Skin epidermis (tissue), 12 donors: Measurements from ENCODE around the gene TARBP2.

Source experiments
- H3K27ac ChIP-seq, 21 experiments: fragments of 200-600 bp; sonication (generic) in 11 of 21; one replicate each; pipeline ENCODE4 v1.5.0; 2020; ENCODE audit warnings: mild to moderate bottlenecking in 3 of 21, inconsistent platforms in 2 of 21, moderate library complexity in 2 of 21
- H3K4me3 ChIP-seq, 7 experiments: fragments of 200-600 bp; sonication (generic) in 2 of 7; one replicate each; pipeline ENCODE4 v1.5.0; 2020; ENCODE audit warnings: inconsistent platforms in 2 of 7, mild to moderate bottlenecking in 2 of 7, moderate library complexity in 1 of 7

Gene TARBP2

DNA sequence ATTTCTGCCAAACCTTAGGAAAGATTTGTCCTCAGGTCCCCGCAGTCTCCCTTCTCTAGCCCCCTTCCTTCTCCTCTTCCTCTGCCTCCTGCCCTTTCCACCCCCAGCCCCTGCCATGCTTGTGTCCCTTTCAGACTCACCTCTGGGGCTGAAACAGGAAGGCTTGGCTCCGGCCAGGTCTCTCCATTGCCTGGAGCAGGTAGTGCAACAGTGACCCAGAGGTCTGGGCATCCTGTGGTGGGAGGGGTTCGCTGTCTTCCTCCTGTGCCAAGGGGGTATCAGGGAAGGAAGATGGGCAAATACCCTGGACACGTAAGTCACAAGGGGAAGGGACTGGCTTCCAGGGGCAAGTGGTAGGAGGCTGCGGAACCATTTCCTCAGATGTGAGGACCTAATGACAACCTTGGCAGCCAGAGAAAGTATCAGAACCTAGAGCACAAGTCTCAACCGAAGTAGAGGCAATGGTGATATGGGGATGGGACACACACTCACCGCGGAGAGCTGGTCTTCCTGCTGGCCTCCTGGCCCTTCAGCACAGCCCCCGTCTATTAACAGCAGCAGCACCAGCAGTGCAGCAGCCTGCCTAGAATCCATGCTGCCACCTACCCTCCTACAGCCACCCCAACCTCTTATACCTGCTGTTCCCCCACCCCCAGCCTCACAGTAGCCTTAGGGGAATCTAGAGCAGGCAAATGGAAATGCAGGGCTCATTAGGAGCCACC lies 6.0 kb downstream of the TARBP2 start, which contains the start of gene NPFF:
Gene NPFF (minus strand): TSS at position 604 of the 722 bp plus-strand sequence. CDS start 10 bp downstream, at position 594.
- H3K27ac ChIP-seq, result peak within 1 kb of the TSS in 5 of 21 experiments; percentile 5 to 26 (median 15)
- no peak within 1 kb of the TSS for H3K4me3 ChIP-seq

GRCh38 chr12:53507603-53507885 lies 6.5 kb downstream of the TARBP2 start:
- H3K4me3 ChIP-seq, result no peak overlapping the region
- H3K27ac ChIP-seq, result peak overlapping the region in 2 of 21 experiments; percentile 5 to 13

GRCh38 chr12:53508534-53509170 lies 7.6 kb downstream of the TARBP2 start:
- H3K4me3 ChIP-seq, result no peak overlapping the region
- peak overlapping the region in 11 of 21 experiments; percentile 3 to 48 (median 22) for H3K27ac ChIP-seq

DNA sequence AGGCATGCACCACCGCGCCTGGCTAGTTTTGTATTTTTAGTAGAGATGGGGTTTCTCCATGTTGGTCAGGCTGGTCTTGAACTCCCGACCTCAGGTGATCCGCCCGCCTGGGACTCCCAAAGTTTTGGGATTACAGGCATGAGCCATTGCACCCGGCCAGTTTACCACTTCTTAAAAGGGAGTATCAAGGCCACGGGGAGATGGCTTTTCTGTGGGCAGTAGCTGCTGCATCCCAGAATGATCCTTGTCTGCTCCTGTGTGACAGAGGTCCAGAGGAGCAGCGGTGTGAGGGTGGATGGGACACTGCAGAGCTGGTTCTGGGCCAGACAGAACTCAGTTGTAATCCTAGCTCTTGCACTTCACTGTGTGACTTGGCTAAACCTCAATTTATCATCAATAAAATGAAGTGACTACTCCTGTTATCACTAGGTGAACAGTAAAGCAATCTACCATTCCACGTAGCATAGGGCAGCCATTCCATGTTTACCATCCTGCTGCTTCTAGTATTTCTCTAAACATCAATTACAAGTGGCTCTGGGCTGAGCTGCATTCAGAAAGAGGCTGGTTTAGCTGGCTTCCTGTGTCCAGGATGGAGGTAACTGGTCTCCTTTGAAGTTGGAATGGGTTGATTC lies 9.2 kb downstream of the TARBP2 start:
- Histone ChIP-seq H3K27ac (no peak overlapping the region), H3K4me3 (no peak overlapping the region)

- no peak overlapping the region for H3K27ac ChIP-seq
- H3K4me3 ChIP-seq, result no peak overlapping the region
Observed at GRCh38 chr12:53513712-53514410, 12.8 kb downstream of the TARBP2 start.

GRCh38 chr12:53514628-53515290 lies 13.7 kb downstream of the TARBP2 start:
- Histone ChIP-seq H3K27ac (no peak overlapping the region), H3K4me3 (no peak overlapping the region)

- peak overlapping the region in 1 of 21 experiments; percentile 4 for H3K27ac ChIP-seq
- H3K4me3 ChIP-seq, result no peak overlapping the region
Observed at GRCh38 chr12:53515291-53515680, 14.2 kb downstream of the TARBP2 start.

- H3K4me3 ChIP-seq, result no peak overlapping the region
Observed at GRCh38 chr12:53516758-53517455, 15.8 kb downstream of the TARBP2 start.

DNA sequence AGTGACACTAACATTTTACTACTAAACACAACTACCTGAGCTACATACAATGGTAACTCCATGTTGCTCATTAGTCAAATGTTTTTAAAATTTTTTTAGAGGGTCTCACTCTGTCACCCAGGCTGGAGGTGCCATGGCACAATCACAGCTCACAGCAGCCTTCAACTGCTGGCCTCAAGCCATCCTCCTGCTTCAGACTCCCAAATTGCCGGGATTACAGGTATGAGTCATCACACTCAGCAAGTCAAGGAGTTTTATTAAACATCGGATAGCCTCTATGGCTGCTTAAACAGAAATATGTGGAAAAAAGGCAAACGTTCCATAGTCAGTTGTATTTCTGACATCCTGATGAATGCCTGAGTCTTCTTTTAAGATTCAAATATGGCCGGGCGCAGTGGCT lies 17.3 kb downstream of the TARBP2 start:
- Histone ChIP-seq H3K27ac (no peak overlapping the region), H3K4me3 (no peak overlapping the region)

More at GRCh38 chr12:53516758-53517455, 15.8 kb downstream of the TARBP2 start:
- no peak overlapping the region for H3K27ac ChIP-seq

DNA sequence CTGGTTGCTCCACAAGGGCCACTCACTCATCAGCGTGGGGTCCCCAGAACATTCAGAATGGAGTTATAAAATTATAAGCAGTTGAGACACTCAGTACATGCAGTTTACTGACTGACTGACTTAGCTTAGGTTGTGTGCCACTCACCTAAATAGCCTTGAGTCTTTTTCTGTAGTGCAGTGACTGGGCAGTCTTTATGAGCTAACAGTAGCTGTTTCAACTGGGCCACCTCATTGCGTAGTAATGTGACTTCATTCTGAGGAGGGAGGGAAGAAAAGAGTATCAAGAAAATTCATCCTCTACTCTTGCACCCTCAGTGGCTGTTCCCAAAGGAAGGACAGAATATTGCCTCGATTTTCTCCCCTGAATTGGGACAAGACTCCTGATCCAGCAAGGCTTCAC lies 22.0 kb downstream of the TARBP2 start:
- no peak overlapping the region for H3K27ac ChIP-seq
- H3K4me3 ChIP-seq, result no peak overlapping the region

DNA sequence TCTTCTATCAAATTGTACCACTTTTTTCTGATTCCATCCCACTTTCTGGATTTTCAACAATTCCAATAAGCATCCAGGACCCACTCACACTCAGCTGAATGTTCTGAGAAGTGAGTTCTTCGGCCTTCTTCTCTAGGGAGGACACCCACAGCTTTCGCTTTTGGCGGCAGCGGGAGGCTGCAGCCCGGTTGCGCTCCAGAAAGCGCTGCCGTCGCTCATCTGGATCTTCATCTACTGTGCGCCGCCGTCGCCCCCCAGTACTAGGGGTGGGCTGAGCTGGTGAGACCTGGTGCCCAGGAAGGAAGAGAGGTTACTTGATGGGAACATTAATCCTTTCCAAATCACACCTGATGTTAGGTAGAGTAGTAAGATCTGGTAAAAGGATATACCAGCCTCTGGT lies 23.4 kb downstream of the TARBP2 start:
- no peak overlapping the region for H3K4me3 ChIP-seq

GRCh38 chr12:53530061-53530460 lies 29.0 kb downstream of the TARBP2 start:
- no peak overlapping the region for H3K4me3 ChIP-seq
- no peak overlapping the region for H3K27ac ChIP-seq

More for the DNA sequence above, 23.4 kb downstream of the TARBP2 start:
- H3K27ac ChIP-seq, result no peak overlapping the region

DNA sequence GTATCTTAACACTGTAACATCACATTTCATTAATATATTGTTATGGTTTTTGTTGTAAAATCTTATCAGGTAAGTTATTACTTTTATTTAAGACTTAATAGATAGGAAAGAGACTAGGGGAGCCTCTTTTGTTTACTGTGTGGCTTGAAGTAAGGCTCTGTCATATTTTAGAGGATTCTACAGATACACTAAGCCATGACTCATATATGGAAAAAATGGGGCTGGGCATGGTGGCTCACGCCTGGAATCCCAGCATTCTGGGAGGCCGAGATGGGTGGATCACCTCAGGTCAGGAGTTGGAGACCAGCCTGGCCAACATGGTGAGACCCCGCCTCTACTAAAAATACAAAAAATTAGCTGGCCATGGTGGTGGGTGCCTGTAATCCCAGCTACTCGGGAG lies 29.8 kb downstream of the TARBP2 start:
- Histone ChIP-seq H3K4me3 (no peak overlapping the region), H3K27ac (no peak overlapping the region)

DNA sequence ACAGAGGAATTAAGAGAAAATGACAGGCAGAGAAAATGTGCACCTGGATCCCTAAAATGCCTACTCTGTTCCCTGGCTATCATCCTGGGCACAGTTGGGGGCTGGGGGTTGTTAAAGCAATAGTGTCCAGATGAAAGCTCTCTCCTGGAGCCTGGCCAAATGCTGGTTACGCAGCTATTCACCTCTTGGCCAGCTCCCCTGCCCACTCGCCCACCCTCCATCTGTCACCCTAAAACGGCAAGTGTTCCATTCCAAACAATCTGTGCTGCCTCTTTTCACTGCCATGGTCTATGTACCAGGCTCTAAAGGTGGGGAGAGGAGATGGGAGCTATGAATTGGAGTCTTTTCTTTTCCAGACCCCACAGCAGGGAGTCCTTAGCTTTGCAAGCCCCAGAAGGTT lies 30.9 kb downstream of the TARBP2 start:
- Histone ChIP-seq H3K27ac (peak overlapping the region in 2 of 21 experiments; percentile 5 to 25), H3K4me3 (no peak overlapping the region)

GRCh38 chr12:53532524-53533445 lies 31.7 kb downstream of the TARBP2 start:
- H3K4me3 ChIP-seq, result no peak overlapping the region
- H3K27ac ChIP-seq, result peak overlapping the region in 5 of 21 experiments; percentile 5 to 34 (median 21)

- H3K27ac ChIP-seq, result peak overlapping the region in 3 of 21 experiments; percentile 15 to 32 (median 21)
- H3K4me3 ChIP-seq, result no peak overlapping the region
Observed at GRCh38 chr12:53533471-53533870, 32.4 kb downstream of the TARBP2 start.

GRCh38 chr12:53536962-53537361 lies 35.9 kb downstream of the TARBP2 start:
- Histone ChIP-seq H3K27ac (peak overlapping the region in 4 of 21 experiments; percentile 12 to 71 (median 58)), H3K4me3 (no peak overlapping the region)

DNA sequence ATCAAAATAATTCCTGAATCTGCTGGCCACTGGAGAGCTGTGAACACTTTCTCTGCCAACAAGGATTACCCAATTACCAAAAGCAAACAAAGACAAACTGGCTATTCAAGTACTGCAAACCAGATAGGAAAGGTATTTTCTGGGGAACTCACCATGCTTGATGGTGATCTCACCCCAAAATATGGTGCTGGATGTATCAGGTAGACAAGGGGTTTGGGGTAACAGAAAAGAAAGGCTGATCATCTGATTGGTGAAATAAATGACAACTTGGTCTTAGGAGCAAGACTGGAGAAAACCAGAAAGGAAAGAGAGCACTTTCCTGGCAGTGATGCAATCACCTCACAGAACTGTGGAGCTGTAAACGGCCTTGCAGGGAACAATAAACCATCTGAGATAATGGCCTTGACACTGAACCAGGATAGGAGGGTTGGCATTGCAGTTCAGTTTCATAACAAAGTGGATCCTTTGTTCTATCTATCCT lies 37.2 kb downstream of the TARBP2 start:
- Histone ChIP-seq H3K4me3 (no peak overlapping the region), H3K27ac (peak overlapping the region in 11 of 21 experiments; percentile 1 to 71 (median 49))
